GM12874 (cell line): ENCODE results near the gene RNF168.

ENCODE experiments used
- CTCF ChIP-seq: IDR thresholded peaks from 2 replicates; pipeline ENCODE4 v1.5.1; 2011; ENCODE audit warnings: low read depth, mild to moderate bottlenecking, control low read depth, low read length, moderate library complexity; ENCODE audit not compliant: insufficient read depth

Gene RNF168

GRCh38 chr3:196463478-196463756 lies 40.2 kb downstream of the RNF168 start:
- TF ChIP-seq CTCF: no peak

GRCh38 chr3:196458063-196458462 lies 45.5 kb downstream of the RNF168 start:
- TF ChIP-seq CTCF: no peak

GRCh38 chr3:196454935-196455334 lies 48.6 kb downstream of the RNF168 start:
- no peak for TF ChIP-seq CTCF

GRCh38 chr3:196444500-196444894 lies 59.1 kb downstream of the RNF168 start:
- no peak for TF ChIP-seq CTCF

GRCh38 chr3:196440696-196441095 lies 62.9 kb downstream of the RNF168 start:
- no peak for TF ChIP-seq CTCF

- no peak for TF ChIP-seq CTCF
Observed at GRCh38 chr3:196440041-196440537, 63.5 kb downstream of the RNF168 start.

- no peak for TF ChIP-seq CTCF
Observed at GRCh38 chr3:196432137-196432879, 71.3 kb downstream of the RNF168 start, which contains the start of gene UBXN7. Gene UBXN7 (minus strand): TSS chr3:196432427. CDS start chr3:196432399, 28 bp downstream.
